T follicular helper cell (primary cell): ENCODE measurements around the gene MS4A2.
"Not testable (repeated sequence)": the region's sequence is repeated elsewhere in the genome, so short reads cannot be mapped to it uniquely, and the experiment has no call there.

Experiments used
- DNase-seq: peaks from one replicate; pipeline ENCODE4 v3.0.0-alpha.2; 2020; ENCODE audit warnings: low read depth
- total RNA-seq, 2 experiments: gene quantifications; one replicate each; lab custom pipeline; 2026; lab: John Stamatoyannopoulos, UW

MS4A2 gene
- 0 reads per million in 2 experiments for total RNA-seq

DNA sequence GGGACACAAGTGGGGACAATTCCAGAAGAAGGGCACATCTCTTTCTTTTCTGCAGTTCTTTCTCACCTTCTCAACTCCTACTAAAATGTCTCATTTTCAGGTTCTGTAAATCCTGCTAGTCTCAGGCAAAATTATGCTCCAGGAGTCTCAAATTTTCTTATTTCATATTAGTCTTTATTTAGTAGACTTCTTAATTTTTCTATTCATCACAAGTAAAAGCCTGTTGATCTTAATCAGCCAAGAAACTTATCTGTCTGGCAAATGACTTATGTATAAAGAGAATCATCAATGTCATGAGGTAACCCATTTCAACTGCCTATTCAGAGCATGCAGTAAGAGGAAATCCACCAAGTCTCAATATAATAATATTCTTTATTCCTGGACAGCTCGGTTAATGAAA, at the start of gene MS4A2:
Gene MS4A2, plus strand, starts transcription at position 301 of the 400 bp plus-strand sequence. CDS start 102 bp downstream, outside the sequence.
- no peak for DNase-seq

DNA sequence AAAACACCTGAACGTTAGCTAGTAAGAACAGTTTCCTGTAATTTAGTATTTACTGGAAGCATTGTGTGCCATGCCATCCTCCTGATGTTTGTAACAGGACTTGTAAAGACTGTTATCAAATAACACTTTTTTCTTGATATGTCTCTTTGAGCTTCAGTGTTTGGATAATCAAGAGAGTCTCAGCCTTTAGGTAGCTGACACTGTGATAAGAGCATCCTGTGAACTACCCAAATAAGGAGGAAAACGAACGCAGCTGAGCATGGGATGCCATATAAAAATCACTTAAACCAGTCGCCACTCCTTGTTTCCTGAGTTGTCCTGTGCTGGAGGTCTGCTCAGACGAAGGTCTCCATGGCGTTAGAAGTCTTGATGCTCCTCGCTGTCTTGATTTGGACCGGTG, 48.4 kb upstream of the MS4A2 start, which contains the start of gene OOSP2:
Gene OOSP2, plus strand, starts transcription at position 301 of the 400 bp plus-strand sequence. Its CDS starts 51 bp downstream, at position 352.
- no peak for DNase-seq

DNA sequence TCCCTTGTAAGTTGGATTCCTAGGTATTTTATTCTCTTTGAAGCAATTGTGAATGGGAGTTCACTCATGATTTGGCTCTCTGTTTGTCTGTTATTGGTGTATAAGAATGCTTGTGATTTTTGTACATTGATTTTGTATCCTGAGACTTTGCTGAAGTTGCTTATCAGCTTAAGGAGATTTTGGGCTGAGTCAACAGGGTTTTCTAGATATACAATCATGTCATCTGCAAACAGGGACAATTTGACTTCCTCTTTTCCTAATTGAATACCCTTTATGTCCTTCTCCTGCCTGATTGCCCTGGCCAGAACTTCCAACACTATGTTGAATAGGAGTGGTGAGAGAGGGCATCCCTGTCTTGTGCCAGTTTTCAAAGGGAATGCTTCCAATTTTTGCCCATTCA, 38.0 kb upstream of the MS4A2 start:
- DNase-seq, result not testable (repeated sequence)

DNA sequence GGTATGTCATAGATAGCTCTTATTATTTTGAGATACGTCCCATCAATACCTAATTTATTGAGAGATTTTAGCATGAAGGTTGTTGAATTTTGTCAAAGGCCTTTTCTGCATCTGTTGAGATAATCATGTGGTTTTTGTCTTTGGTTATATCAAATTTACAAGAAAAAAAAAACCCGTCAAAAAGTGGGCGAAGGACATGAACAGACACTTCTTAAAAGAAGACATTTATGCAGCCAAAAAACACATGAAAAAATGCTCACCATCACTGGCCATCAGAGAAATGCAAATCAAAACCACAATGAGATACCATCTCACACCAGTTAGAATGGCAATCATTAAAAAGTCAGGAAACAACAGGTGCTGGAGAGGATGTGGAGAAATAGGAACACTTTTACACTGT, 37.6 kb upstream of the MS4A2 start:
- DNase-seq, result not testable (repeated sequence)

DNA sequence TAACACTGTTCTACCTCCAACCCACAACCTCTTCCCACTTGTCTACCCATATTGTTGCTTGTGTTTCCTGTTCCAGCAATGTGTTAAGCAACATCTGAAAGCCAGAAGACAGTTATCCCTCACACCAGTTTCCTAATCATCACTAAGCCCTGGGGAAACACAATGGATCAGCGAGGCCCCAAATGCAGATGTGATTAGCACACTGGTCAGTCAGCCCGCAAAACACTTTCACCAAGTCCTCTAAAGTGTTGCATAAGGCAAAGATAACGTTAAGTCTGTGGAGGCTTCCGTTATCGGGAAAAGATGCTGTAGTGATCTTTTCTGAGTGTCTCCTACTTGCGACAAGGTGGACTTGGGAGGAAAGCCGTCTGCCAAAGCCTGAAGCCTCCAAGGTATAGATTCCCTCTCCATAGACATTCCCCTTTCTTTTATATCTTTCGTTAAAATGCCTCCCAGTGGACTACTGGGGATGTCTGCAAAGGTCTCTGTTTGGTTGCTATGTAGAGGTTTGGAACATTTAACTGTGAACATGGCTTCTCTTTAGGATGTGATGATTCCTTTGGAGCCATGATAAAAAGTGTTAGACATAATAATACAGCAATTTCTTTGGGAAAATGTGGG, 32.0 kb upstream of the MS4A2 start, which contains the start of gene MS4A3:
Gene MS4A3, plus strand, starts transcription at position 317 of the 621 bp plus-strand sequence. CDS start 4,496 bp downstream, outside the sequence.
- no peak for DNase-seq

DNA sequence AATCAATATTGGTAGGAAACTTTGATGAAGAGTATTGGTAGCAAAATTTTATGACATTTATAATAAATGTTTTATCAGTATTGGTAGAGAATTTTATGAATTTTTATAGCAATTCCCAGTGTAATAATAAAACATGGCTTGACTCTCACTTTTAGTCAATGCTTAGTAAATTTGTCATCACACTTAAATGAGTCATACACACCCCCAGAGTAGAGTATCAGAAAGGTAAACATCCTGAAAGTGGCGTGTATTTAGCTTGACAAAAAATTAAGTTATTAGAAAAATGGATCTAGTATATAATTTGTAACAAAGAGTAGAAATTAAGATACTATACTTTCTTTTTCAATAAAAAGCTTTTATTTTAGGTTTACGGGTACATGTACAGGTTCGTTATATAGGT, 29.4 kb upstream of the MS4A2 start:
- no peak for DNase-seq

DNA sequence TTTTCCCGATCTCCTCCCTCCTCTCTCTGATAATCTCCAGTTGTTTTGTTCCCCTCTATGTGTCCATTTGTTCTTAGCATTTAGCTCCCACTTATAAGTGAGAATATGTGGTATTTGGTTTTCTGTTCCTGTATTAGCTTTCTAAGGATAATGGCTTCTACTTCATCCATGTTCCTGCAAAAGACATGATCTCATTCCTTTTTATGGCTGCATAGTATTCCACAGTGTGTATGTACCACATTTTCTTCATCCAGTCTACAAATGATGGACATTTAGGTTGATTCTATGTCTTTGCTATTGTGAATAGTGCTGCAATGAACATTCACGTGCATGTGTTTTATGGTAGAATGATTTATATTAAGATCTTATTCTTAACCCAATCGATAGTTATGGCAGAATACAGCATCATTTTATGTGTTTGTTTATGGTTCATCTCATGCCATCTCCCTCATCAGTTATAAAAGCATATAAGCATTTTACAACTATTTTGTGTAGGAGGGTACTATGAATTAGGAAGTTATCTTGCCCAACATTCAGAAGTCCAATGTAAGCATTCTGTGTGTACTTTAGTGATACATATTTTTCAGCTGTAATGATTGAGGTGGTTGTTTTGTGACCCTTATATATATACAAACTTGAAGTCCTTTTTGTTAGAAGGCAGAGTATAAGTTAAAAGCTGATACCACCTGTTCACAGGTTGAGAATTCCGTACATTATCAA, 28.8 kb upstream of the MS4A2 start:
- no peak for DNase-seq

DNA sequence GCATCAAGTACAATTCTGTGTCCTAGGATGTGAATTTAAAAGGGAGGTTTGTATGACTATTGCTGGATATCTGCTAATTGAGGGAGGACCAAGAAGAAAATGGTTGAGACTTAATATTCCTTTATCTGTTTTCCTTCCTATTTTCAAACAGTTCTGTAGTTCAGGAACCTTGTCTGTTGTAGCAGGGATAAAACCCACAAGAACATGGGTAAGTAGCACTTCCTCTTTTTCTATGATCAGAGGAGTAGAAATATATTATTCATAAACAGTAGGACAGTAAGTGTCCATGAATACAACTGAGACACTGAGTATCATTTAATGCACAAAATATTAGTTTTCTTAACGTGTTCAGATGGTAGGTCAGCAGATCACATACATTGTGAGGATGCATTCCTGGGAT, 24.4 kb upstream of the MS4A2 start:
- no peak for DNase-seq

DNA sequence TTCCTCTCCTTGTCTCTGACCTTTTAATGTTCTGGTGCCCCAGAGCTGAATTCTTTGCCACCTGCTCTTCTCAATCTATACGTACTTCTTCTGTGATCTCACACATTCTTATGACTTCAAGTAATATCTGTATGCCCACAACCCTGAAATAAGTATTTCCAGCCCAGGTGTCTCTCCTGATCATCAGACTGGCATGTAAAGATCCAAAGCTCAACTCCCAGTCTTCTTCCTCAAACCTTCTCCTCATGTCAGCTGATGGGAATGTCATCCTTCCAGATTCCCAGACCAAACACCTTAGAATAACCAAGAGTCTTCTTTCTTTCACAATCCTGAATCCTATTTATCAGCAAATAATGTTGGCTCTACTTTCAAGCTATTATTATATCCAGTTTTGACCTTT, 22.7 kb upstream of the MS4A2 start:
- DNase-seq, result no peak

DNA sequence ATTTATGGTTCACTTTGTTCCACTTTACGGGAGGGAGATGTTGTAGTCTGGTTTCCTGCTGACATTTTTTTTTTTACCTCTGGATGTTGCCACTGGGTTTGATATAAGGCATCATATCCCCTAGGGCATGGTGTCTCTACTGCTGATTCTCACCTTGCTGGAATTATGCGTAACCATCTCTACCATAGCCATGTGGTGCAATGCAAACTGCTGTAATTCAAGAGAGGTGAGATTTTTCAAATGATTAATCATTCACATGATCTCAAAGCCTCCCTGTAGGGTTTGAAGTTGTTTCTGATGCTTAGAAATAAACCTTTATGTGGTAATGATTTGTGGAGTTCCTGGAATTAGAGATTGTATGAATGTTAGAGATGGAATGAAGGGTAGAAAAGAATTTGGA, 19.0 kb upstream of the MS4A2 start:
- no peak for DNase-seq

DNA sequence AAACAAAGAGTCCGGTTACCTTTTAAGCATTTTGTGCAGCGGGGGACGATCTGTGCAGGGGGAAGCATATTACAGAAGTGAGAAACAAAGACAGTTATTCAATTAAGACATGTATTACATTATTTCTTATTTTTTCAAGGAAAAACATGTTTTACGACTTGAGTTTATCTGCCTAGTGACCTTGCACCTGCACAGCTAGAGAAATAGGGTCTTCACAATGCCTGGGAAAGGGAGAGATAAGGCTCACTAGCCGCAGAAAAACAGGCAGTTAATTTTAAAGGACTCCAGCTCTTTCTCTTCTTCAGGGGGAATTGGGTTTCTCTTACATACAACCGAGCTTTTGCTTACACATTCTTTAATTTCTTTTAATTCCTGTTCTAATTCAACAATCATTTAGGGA, 16.8 kb upstream of the MS4A2 start:
- DNase-seq, result not testable (repeated sequence)

DNA sequence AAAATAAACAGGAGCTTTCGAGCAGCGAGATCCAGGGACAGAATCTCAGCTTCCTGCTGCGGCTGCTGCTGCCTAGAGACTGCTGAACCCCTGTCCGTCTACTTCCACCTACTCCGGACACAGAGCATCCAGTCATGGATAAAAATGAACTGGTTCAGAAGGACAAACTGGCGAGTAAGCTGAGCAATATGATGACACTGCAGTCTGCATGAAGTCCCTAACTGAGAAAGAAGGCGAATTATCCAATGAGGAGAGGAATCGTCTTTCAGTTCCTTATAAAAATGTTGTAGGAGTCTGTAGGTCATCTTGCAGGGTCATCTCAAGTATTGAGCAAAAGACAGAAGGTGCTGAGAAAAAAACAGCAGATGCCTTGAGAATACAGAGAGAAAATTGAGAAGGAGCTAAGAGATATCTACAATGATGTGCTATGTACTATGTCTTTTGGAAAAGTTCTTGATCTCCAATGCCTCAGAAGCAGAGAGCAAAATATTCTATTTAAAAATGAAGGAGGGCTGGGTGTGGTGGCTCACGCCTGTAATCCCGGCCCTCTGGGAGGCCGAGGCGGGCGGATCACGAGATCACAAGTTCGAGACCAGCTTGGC, 11.1 kb upstream of the MS4A2 start:
- DNase-seq, result no peak

DNA sequence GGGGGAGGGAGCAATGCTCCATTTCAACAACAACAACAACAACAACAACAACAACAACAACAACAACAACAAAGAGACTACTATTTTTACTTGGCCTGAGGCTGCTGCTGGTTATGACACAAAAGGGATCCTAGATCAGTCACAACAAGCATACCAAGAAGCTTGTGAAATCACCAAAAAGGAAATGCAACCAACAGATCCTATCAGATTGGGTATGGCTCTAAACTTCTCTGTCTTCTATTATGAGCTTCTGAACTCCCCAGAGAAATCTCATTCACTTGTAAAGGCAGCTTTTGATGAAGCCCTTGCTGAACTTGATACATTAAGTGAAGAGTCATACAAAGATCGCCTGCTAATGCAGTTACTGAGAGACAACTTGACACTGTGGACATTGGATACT, 10.5 kb upstream of the MS4A2 start:
- no peak for DNase-seq

DNA sequence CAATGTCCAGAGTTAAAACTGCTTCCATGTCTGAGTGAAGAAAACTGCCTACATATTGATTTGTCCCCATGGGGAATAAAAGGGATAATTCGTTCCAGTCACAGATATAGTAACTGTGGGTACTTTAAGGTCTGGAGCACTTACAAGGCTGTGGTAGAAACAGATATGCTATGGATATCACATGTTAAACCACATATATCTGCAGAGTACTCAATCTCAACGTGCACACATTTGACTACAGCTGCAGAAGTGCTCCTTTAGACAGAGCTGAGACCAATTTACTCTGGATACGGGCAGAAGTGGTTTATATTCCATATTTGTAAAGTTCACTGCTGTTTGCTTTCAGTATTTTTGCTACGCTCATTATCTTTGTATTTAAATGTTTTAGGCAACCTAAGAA, 9.7 kb upstream of the MS4A2 start:
- DNase-seq, result no peak

DNA sequence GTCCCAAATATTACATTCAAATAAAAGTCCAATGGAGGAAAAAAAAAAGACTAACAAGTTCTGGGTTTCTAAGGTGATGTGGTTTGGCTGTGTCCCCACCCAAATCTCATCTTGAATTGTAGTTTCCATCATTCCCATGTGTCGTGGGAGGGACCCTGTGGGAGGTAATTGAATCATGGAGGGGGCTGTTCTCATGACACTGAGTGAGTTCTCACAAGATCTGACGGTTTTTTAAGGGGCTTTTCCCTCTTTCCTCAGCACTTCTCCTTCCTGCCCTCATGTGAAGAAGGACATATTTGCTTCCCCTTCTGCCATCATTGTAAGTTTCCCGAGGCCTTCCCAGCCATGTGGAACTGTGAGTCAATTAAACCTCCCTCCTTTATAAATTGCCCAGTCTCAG, 7.9 kb upstream of the MS4A2 start:
- DNase-seq, result no peak

DNA sequence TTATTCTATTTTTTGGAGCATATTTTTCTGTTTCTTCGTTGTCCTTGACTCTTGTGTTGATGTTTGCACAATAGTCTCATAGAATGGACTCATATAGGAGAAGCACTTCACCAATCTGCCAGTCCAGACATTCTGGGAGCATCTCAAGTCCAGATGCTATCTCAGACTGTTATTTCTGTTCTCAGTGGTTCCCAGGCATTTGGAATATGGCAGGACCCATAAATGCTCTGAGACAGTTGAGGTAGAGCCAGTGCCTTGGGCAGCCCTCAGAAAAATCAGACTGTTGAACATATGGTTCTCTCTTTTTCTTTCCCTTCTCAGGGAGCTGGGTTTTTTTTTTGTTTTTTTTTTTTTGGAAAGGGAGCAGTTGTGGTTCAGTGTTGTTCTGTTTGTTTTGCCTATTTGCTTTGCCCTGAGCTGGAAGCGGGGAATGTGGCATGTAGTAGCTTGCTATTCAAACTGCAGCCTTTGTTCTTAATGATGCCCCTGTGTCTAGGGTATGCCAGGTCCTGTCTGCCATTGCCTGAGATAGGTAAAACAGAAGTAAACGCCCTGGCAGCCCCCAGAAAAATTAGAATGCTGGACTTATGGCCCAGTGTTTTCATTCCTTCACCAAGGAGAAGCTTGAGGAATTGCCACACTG, 3.7 kb upstream of the MS4A2 start:
- DNase-seq, result no peak

DNA sequence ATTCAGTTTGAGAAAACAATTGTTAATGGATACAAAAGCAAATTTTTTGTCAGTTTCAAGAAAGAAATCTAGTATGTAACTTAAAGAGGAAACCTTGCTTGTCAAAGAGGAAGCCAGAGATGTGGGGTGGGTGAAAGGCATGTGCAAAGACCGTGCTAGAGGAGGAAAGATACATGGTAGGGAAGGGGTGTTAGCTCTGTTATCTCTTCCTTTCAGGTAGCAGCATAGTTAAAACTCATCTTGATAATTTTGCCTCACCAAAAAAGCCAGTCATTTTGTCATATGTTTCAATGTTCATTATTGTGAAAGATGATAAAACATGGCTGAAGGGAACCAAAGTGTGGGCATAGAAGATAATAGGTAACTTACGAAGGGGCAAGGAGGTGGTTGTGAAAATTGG, 2.6 kb upstream of the MS4A2 start:
- no peak for DNase-seq

DNA sequence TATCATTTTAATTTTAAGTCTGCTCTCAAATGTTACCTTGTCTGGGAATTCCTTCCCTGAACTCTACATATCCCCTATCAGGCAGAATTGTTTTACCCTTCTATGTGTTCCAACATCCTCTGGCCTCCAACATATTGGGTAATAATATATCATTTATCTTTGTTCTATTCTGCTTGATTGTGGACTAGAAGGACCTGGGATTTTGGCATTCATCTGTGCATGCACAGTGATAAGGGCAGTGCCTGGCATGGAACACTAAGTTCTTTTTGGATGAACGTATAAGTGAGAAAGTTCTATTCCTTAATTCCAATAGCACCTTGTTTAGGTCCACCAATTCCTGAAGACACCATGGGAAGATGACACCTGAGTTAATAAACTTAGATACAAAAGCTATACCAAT, 1.2 kb upstream of the MS4A2 start:
- no peak for DNase-seq

DNA sequence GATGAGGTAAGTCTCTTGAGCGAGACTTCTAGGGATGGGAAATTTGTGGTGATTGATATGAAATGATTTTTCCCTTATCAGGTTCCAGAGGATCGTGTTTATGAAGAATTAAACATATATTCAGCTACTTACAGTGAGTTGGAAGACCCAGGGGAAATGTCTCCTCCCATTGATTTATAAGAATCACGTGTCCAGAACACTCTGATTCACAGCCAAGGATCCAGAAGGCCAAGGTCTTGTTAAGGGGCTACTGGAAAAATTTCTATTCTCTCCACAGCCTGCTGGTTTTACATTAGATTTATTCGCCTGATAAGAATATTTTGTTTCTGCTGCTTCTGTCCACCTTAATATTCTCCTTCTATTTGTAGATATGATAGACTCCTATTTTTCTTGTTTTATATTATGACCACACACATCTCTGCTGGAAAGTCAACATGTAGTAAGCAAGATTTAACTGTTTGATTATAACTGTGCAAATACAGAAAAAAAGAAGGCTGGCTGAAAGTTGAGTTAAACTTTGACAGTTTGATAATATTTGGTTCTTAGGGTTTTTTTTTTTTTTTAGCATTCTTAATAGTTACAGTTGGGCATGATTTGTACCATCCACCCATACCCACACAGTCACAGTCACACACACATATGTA, 7.1 kb downstream of the MS4A2 start:
- no peak for DNase-seq

DNA sequence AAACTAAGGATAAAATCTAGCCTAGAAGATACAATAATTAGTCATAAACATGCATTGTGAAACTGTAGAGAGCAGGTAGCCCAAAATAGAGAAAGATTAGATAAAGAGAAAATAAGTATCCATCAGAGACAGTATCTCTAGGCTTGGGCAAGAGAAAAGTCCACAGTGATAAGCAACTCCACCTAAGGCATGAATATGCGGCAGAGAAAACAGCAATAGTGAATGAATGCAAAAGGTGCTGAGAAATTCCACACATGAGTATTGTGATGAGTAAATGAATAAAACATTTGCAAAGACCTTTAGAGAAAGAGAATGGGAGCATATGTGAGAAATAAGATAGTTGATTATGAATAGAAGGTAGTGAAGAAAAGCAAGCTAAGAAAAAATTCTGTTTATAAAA, 8.7 kb downstream of the MS4A2 start:
- DNase-seq, result no peak

DNA sequence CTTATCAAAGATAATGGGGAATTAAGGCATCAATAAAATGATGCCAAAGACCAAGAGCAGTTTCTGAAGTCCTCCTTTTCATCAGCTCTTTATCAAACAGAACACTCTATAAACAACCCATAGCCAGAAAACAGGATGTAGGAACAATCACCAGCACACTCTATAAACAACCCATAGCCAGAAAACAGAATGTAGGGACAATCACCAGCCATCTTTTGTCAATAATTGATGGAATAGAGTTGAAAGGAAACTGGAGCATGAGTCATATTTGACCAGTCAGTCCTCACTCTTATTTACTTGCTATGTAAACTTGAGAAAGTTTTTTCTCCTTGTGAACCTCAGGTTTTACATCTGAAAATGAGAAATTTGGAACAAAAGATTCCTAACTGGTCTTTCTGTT, 10.0 kb downstream of the MS4A2 start:
- no peak for DNase-seq

DNA sequence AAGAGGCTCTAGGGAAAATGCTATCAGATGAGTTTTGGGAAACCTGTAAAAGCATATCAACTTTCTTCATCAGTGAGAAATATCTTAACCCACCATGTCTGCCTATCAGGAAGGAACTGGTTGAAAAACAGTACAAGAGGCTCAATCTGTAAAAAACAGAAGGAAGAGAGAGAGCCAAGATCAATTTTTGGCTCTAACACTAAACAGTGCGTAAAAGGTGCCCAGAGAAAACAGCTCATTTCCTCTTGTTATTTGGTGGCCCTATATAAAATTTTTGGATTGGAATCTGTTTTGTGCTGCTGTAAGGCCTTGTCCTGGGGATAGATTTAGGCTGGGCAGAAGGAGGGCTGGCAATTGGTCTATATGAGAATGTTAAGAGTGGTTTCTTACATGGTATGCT, 12.1 kb downstream of the MS4A2 start:
- no peak for DNase-seq
